Germinal center (tissue), 1 donor: ENCODE measurements around the gene HOXD10.

Experiments
- DNase-seq: peaks from one replicate; pipeline ENCODE4 v3.0.0; 2012; ENCODE audit warnings: mixed read lengths, low spot score

HOXD10 gene

DNA sequence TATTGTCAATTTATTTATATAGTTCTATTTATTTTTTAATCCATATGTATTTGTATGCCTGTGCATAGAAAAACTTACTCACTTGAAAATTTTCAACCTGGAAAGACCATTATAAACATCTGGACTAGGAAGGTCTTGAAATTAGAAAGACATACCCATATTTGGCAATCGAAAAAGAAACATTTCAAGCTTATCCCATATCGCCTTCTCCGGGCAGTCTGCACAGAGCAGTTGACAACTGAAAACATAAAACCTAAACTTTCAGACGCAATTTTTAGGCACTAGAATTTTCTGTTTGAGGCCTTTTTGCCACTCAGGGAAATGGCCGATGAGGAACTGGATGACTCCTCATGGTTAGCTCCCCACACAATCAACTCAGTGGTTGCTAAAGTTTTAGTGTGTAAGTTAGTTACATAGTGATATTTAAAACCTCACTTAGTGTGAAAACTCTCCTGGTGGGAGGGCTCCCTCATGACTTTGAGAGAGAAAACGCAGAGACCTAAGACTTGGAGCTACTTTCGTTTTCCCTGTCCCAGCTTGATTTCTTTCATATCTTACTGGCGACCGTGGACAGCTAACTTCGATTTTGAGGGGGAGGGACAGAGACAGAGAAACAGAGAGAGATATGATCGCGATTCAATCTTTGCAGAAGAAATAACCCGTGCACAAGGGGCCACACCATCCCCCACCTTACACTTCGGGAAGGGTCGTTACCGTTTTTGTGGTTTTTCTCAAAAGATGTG, 20.2 kb upstream of the HOXD10 start:
- no peak for DNase-seq

DNA sequence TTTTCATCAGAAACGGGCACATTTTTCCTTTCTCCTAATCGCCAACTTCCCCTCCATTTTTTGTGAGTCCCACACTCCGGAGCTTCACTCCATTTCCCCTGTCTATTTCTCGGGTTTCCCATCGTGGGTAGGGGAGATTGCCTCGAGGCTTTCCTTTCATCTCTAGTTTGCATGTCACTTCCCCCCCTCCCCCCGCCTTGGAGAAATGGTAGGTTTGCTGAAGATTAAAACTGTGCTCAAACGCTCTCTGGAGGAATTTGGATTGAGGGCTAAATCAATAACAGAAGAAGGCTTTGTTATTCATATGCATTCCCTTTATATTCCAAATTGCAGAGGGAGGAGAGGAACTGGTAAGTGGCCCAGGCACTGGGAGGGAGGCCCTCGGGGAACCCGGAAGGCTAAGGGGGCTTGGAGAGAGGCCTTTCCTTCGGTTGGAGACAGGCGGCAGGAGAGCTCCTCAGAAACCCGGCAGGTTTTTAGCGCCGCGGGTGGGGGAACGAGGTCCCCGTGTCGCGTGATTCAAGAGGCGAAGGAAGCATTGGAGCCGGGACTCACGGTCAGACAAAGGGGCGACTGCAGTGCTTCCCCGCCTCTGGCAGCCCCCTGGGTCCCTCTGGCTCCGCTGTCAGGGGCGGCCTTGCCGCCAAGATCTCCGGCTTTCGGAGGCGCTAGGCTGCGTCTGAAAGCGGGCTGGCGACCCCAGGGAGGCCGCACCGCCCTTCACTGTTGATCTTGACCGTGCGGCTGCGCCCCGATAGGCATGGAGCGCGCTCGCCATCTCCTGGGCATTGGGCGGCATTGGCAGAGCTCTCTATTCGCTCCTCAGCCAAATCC, 19.4 kb upstream of the HOXD10 start:
- DNase-seq, result peak; percentile 66

DNA sequence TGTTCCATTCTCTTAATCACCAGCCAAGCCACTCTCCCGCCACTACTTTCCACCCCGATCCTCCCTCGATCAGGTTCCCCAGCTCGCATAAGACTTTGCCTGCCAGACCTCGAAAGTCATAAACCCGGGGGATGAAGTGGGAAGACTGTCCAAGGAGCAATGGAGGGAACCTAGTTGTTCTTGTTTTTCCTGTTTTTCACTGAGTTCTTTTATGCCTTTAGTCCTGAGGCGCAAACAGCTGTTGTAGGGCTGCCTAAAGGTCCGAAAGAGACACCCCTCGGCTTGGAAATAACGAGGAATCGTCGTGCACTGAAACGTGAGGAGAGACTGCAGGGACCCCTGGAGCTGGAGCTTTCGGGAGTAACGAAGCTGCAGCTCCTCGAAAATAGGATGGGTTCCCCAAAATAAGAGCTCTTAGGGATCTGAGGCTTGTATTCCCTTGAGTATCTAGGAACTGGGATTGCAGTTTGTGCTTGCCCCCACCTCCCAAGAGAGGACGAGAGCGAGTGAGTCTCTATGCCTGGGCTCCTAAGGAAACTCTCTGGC, 18.7 kb upstream of the HOXD10 start:
- DNase-seq, result no peak

DNA sequence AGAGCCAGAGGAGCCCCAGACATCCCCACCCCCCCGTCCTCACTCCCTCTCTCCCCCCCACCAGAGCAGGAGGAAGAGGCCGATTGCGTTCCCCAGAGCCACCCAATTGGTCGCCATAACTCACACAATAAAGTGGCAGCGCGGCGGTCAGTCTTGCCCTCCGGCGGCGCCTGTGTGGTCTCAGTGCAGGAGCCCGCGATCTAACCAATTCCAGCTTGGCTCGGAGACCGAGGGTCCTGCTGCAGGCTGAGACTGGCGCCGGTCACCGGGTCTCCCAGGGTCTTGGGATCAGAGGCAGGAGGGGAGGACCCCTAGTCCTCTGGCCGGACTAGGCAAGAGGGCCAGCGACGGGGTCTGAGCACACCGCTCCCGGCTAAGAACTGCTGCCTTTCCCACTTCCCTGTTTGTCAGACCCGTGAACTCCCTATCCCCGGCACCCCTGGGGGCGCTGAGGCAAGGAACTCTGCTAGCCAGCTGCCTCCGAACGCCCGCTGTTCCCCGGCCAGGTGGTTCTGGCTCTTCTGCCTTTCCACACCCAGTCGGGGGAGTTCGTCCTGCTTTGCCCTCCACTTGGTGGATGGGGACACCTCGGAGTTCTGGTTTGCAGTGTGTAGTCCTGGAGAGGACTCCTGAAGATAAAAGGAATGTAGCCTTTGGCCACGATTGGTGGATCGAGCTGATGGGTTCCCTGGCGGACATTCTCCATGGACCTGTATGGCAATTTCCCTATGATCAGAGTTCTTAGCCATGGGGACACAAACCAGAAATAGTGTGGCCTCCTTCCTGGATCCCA, 18.0 kb upstream of the HOXD10 start:
- no peak for DNase-seq

DNA sequence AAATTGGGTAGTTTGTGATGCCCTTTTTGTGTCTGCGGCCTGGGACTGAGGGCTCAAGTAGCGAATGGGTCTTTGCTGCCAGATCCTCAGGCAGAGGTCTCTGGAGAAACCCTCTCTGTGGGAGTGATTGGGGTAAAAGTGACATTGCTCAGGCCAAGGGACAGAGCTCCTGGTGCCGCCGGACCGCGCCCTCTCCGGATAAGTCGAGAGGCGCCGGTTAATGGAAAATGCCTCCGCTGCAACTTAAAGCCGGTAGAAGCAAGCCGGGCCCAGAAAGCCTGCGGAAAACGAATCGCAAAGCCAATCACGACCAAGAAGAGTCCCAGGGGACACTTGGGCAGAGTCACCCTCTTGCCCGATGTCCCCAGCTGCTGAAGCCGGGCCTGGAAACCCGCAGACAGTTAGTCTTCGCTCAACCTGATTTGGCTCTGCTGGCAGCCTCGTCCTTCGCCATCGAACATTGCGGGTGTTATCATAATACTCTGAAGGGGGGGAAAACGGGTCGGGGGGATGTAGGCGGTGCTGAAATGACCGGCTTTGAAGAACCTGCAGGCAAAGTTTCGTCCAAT, 17.3 kb upstream of the HOXD10 start:
- no peak for DNase-seq

DNA sequence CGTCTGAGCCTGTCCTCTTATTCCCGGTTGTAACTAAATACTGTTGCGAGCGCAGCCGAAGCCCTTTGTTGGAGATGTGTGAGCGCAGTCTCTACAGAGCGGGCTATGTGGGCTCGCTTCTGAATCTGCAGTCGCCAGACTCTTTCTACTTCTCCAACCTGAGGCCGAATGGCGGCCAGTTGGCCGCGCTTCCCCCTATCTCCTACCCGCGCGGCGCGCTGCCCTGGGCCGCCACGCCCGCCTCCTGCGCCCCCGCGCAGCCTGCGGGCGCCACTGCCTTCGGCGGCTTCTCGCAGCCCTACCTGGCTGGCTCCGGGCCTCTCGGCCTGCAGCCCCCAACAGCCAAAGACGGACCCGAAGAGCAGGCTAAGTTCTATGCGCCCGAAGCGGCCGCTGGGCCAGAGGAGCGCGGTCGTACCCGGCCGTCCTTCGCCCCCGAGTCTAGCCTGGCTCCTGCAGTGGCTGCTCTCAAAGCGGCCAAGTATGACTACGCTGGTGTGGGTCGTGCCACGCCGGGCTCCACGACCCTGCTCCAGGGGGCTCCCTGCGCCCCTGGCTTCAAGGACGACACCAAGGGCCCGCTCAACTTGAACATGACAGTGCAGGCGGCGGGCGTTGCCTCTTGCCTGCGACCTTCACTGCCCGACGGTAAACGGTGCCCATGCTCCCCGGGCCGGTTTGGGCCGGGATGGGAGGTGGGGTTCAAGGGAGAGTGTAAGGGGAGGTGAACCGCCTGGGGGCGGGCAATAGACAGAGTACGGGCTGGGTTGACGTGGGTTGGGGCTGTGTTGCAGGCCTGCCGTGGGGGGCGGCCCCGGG, 16.6 kb upstream of the HOXD10 start, which contains the start of gene HOXD12:
Gene HOXD12 (plus strand): TSS at position 68 of the 819 bp plus-strand sequence. CDS start 7 bp downstream, at position 75.
- no peak for DNase-seq

DNA sequence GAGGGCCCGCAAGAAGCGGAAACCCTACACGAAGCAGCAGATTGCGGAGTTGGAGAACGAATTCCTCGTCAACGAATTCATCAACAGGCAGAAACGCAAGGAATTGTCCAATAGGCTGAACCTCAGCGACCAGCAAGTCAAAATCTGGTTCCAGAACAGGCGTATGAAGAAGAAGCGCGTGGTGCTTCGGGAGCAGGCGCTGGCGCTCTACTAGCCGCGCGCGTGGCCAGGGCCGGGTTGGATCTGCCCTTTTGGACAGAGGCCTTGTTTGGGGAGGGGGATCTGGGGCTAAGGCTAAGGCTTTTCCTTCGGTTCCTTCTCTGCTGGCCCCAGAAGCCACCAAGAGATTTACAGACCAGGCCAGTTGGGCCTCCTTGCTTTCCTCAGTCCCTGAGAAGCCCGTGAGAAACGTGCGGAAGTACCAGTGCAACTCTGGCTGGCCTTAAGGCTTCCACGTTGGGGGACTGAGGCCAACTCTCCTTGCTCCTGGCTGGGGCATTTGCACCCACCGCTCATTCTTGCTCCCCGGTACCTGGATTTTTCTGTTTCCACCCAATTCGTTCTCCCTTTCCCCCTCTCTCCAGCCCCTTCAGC, 15.9 kb upstream of the HOXD10 start:
- DNase-seq, result no peak

DNA sequence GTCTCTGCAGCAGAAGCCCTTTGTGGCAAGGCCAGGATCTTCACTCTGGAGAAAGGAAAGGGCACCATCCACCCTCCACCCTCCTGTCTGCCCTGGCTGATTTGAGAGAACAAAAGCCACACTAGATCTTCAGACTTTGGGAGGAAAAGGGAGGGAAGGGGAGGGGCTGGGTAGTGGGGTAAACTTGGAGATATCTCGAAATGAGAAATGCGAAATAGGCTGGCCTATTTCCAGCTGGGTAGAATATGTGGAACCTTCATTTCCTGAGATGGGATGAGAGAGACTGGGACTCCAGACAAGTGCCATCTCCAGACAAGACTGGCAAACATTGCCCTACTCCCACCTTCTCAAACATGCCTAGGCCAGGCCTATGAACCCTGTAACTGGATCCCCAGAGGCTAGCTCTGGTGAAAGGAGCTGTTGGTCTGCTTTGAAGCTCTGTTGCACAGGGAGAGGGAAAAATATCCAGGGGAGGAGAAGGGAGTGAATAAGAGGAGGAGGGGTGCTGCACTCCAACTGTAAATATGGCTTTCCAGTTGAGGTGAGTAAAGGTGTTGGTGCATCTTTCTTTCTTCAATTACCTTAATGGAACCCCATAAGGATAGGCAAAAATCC, 15.3 kb upstream of the HOXD10 start:
- DNase-seq, result no peak

DNA sequence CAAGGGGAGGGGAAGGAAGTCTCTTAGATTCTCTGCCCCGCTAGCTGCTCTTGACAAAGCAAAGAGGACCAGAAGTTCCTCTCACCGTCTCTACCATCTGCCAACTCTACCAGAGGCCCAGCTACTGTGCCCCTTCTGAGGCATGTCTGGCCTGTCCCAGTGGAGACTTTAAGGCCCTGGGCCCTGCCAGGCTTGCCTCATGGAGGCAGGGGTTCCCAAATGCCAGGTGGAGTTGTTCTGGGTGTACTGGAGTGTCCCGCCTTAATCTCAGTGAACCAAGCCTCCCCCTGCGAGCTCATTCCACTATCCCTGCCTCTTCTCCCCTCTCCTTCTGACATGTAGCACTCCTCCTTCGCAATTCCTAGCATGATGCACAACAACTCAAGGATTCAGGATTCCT, 14.7 kb upstream of the HOXD10 start:
- no peak for DNase-seq

DNA sequence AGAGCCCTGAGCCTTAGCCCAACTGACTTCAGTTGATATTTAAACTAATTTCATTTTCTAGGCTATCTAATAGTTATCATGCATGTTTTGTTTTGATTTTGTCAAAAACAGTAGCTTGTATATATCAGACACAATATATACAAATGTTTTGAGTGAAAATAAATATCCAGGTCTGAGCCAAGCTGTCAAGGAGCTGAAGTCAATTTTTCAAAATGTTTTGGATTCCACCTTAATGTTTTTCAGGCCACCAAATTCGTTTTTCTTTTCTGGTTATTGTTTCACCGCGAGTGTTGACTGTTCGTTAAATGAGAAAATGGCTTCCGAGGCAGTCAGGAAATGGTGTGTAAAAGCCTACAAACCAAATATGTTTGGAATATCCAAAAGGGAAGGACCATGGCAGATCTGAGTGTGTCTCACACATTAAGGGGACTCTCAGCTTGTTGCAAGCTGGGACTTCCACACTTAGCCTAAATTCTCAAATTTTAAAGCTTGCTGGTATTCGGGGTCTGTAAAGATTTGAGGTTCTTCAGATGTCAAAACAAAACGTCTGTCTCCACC, 14.2 kb upstream of the HOXD10 start:
- DNase-seq, result no peak

DNA sequence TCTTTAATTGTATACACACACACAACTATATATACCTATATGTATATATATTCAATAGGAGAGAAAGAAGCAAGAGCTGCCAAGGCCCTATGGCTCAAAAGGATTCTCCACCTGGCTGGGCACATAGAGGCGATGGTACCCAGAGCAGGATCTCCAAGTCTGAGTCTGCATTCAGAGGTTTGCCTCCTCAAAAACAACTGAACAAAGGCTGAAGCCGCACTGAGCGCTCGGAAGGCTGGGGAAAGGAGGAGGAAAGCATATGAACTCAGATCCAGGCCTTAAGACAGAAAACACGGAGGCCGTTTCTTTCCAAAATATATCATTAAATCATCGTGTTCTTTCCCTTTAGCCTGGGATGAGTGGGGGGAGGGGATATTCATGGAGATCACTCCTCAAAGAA, 13.4 kb upstream of the HOXD10 start:
- DNase-seq, result no peak

DNA sequence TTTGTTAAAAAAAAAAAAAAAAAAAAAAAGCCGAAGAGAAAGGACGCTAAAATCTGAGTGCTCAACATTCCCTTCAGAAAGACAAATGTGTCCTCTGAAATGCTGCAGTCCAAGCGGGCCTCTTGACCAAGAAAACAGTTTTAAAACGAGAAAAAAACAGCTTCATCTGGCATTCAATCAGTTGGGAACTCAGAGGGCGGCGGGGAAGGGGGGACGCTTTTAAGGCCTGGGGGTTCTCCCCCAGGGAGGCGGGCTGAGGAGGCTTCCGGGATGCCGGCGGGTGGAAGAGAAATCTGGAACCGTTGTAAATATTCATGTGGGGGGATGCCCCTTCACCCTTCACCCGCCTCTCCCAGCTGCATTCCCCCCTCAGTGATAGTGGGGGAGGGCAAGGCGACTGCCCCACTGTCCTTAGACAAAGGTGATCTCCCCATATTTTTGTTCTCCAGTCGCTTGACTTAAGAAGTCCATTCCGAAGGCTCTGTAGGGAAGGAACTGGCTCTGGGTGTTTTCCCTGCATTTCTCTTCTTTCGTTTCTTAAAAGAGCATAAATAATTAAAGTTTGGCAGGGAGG, 12.7 kb upstream of the HOXD10 start:
- no peak for DNase-seq

DNA sequence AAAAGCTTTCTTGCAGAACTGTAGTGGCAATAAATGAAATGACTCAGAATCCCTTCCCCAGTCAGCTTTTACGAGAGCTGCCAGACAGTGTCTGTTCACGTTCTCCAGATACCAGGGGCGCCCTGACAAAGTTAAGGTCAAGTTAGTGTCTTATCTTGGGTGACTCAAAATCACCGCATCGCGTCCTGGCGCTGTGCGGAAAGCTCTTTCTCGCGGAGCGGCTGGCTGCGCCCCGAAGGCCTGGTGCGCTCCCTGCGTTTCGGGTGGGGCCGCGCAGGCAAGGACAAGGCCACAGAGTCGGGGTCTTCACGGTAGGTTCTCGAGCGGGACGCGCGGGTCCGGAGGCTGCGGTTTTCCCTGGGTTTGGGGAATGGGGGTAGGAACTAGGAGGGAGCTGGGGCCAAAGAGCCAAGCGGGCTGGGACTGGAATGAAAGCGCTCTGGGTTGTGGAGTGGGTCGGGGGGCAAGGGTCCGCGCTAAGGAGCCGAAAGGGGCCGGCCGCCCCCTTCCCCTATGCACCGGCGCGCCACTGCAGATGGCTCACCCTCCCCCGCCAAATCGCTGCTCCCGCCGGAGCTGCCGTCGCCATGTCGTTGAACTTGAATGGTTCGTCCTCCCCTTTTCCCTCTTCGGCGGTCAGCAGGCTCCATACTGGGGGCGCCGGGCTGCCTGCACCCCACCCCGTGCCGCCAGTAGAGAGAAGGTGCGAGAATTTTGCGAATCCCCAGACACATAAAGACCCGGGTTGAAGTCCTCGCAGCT, 12.1 kb upstream of the HOXD10 start:
- DNase-seq, result no peak

DNA sequence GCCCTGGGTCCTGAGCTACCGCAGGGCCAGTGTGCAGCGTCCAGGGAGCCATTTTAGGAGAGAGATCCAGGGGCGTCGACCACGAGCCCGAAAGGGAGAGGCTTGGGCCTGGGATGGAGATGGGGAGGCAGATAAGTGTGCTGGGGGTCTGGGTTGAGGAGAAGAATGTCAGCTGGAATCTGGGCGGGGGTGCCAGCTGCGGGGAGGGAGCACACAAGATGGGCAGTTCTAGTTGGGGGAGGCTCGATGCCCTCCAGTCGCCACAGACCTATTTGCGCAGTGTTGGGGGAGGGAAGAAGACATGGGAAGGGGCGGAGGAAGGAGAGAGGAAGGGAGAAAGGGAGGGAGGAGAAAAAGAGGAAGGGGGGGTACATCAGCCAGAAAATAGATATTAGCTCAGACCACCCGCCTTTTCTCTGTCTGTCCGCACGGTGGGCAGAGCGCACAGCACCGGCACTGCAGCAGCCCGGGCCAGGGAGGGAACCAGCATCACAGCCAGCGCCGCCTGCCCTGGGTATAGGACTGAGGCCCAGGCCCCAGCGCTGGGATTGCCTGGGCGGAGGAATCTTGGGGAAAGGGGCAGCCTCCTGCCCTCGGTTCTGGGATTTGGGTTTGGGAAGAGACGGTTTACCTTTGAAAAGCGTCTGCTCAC, 11.4 kb upstream of the HOXD10 start:
- DNase-seq, result no peak

DNA sequence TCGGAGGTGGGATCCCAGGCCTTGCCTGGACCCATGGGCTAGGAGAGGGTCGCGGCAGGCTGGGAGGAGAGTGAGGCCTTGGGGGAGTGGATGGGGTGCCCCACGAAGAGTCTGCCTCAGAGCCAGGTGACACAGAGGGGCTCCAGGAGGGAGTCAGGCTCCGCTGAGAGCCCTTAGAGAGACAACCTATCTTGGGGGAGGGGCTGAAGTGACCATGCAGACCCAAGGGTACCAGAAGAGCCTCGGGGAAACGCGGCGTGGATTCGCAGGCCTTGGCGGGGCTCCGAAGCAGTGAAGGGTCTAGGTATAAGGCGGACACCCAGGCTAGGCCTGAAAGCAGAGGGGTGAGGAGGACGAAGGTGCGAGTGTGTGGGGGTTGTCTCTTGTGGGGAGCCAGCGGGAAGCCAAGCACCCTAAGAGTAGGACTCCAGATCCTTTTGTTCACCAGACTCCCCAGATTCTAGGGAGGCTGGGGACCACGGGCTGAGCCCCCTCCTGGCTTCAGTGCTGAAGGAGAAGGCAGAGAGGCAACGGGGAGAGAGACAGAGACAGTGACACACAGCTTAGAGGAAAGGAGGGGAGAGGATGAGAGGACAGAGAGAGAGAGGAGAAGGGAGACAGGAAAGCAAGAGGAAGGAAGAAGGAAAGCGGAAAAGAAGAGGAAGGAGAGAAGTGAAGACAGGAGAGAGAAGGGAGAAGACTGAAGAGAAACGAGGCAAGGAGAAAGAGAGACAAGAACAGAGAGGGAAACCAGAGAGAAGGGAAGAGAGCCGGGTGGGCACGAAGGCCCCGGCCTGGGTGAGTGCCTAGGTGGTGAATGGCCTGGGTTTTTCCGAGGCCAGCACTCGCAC, 10.6 kb upstream of the HOXD10 start:
- DNase-seq, result no peak

DNA sequence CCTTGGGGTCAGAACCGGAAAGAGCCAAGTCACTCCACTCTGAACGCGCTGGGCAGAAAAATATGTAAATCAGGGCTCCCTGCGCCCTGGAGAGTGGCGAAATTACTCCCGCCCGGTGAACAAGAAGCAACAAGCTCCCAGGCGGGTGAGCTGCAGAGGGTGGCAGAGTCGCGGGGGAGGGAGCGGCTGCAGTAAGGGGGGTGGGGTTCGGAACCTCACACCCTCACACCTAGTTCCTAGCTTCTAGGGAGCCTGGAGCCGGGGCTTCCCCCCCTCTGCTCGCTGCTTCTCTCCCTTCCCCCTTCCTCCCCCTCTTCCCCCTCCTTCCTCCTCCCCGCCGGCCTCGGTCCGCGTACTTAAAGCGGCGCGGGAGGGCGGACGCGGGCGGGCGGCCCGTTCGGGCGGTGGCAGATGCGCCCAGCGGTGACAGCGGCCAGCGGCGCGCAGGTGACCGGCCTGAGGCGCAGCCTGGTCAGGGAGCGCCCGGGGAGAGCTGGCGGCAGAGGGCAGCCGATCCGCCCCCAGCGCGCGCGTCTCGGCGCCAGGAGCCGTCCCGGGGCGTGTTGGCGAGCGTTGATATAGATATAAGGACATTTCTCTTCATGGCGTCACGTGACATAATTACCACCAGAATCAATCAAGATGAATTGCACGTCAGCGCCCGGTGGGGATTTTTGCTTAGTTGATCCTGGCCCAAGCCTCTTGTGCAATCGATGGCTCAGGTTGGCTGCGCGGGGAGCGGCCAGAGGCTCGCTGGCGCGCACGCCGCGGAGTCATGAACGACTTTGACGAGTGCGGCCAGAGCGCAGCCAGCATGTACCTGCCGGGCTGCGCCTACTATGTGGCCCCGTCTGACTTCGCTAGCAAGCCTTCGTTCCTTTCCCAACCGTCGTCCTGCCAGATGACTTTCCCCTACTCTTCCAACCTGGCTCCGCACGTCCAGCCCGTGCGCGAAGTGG, 9.7 kb upstream of the HOXD10 start, which contains the start of gene HOXD11:
Gene HOXD11 (plus strand): TSS at position 700 of the 959 bp plus-strand sequence. CDS start 76 bp downstream, at position 776.
- DNase-seq, result no peak
